Prostate gland (tissue), 2 donors: ENCODE results near the gene MYOT. TPM values are rescaled to one million over a fixed set of nuclear protein-coding genes. Genes with fewer than 3 reads are reported as not detected.

Experiments used
- DNase-seq: peaks from one replicate; pipeline ENCODE4 v3.0.0-alpha.2; 2019; ENCODE audit warnings: low spot score
- H3K27ac ChIP-seq, 2 donors: fragments of 200-600 bp; sonication (generic); 2 replicates each; pipeline ENCODE4 v1.5.1; 2017 to 2019
- H3K27me3 ChIP-seq: fragments of 200-600 bp; sonication (generic); replicated peaks from 2 replicates; pipeline ENCODE4 v1.5.1; 2019; ENCODE audit not compliant: insufficient read depth
- H3K36me3 ChIP-seq, 2 donors: fragments of 200-600 bp; sonication (generic); 1 replicate in 1 of 2; 2 replicates in 1 of 2; pipeline versions ENCODE4 v1.5.1 to v1.8.1; 2017 to 2019
- H3K4me1 ChIP-seq: fragments of 200-600 bp; sonication (generic); replicated peaks from 2 replicates; pipeline ENCODE4 v1.5.1; 2019
- H3K4me3 ChIP-seq, 2 donors: fragments of 200-600 bp; sonication (generic); 2 replicates each; pipeline ENCODE4 v1.5.1; 2017 to 2019
- H3K9me3 ChIP-seq: fragments of 200-600 bp; sonication (generic); 2 replicates; pipeline ENCODE4 v1.5.1; 2017
- CTCF ChIP-seq, 4 experiments: fragments of 200-600 bp in 2 of 4; fragments of 450-650 bp in 2 of 4; sonication (generic) in 2 of 4; IDR thresholded peaks; 1 replicate in 3 of 4; 2 replicates in 1 of 4; pipeline ENCODE4 v1.5.1; 2016 to 2019; ENCODE audit warnings: antibody characterized with exemption in 4 of 4, mild to moderate bottlenecking in 2 of 4, moderate library complexity in 2 of 4
- POLR2A ChIP-seq: fragments of 450-650 bp; IDR thresholded peaks from one replicate; pipeline ENCODE4 v1.6.1; 2016; ENCODE audit warnings: antibody characterized with exemption, mild to moderate bottlenecking
- POLR2AphosphoS5 ChIP-seq: sonication (generic); formaldehyde crosslinking; IDR thresholded peaks from one replicate; pipeline ENCODE4 v1.6.1; 2017; ENCODE audit warnings: antibody characterized with exemption
- WGBS: methylation state at CpG from one replicate; pipeline ENCODE4 v1.1.5; 2018; 5-methylcytosine and 5-hydroxymethylcytosine counted together
- intact Hi-C: fragments of 100-400 bp; cut with DNase I; formaldehyde crosslinking; loops from one replicate; pipeline ENCODE4 v1.14.2; 2022
- total RNA-seq, 2 donors: library from RNA; depleted of rRNA; stranded (reverse); fragments of >200 nt; gene quantifications; one replicate each; pipeline ENCODE4 v1.1.0, GENCODE V29; 2016

MYOT gene
- total RNA-seq, 2 donors from 2014 or later: 0.34 to 7.2 TPM

- H3K36me3 ChIP-seq: no peaks in the 10 kb centered on the region
- no peak overlapping the region for H3K27ac ChIP-seq
- no peaks in the 10 kb centered on the region for H3K9me3 ChIP-seq
- TF ChIP-seq CTCF (IDR thresholded peaks at IDR 0.05) (no peak), POLR2A (no peak), POLR2AphosphoS5 (no peak)
- no peaks in the 10 kb centered on the region for H3K4me1 ChIP-seq
- intact Hi-C loops: no loop called here
- no peaks in the 10 kb centered on the region for H3K27me3 ChIP-seq
- 64% methylated on average over 1 of the region's 1 CpG for WGBS
- no peak overlapping the region for H3K4me3 ChIP-seq
- DNase-seq: no peak
Observed at GRCh38 chr5:137825165-137825564, 42.5 kb upstream of the MYOT start.

- DNase-seq: no peak
- no peaks in the 10 kb centered on the region for H3K4me1 ChIP-seq
- TF ChIP-seq POLR2A (no peak), CTCF (IDR thresholded peaks at IDR 0.05) (no peak), POLR2AphosphoS5 (no peak)
- intact Hi-C loops: no loop called here
- H3K27ac ChIP-seq: no peak overlapping the region
- H3K4me3 ChIP-seq: no peak overlapping the region
- no peaks in the 10 kb centered on the region for H3K9me3 ChIP-seq
- H3K27me3 ChIP-seq: no peaks in the 10 kb centered on the region
- H3K36me3 ChIP-seq: no peaks in the 10 kb centered on the region
Observed at GRCh38 chr5:137826067-137826466, 41.6 kb upstream of the MYOT start.

GRCh38 chr5:137828180-137828579 is 39.5 kb upstream of the MYOT start:
- no peak for DNase-seq
- intact Hi-C loops: no loop called here
- 81% methylated on average over 3 of the region's 3 CpGs for WGBS
- no peaks in the 10 kb centered on the region for H3K9me3 ChIP-seq
- no peaks in the 10 kb centered on the region for H3K36me3 ChIP-seq
- no peak overlapping the region for H3K27ac ChIP-seq
- TF ChIP-seq CTCF (IDR thresholded peaks at IDR 0.05) (no peak), POLR2A (no peak), POLR2AphosphoS5 (no peak)
- H3K4me3 ChIP-seq: no peak overlapping the region
- H3K27me3 ChIP-seq: no peaks in the 10 kb centered on the region
- H3K4me1 ChIP-seq: no peaks in the 10 kb centered on the region

- Histone ChIP-seq H3K9me3 (no peaks in the 10 kb centered on the region), H3K4me1 (no peaks in the 10 kb centered on the region), H3K36me3 (no peaks in the 10 kb centered on the region), H3K27ac (no peak overlapping the region), H3K4me3 (no peak overlapping the region), H3K27me3 (no peaks in the 10 kb centered on the region)
- 95% methylated on average over 1 of the region's 1 CpG for WGBS
- no peak for TF ChIP-seq POLR2AphosphoS5
- TF ChIP-seq CTCF (IDR thresholded peaks at IDR 0.05): no peak
- no peak for TF ChIP-seq POLR2A
- DNase-seq: no peak
- intact Hi-C loops: no loop called here
Observed at GRCh38 chr5:137828664-137829063, 39.0 kb upstream of the MYOT start.

- H3K4me1 ChIP-seq: no peaks in the 10 kb centered on the region
- no peak overlapping the region for H3K4me3 ChIP-seq
- WGBS: 28% methylated on average over 2 of the region's 2 CpGs
- no peak overlapping the region for H3K27ac ChIP-seq
- TF ChIP-seq CTCF (IDR thresholded peaks at IDR 0.05): no peak
- H3K27me3 ChIP-seq: no peaks in the 10 kb centered on the region
- no peaks in the 10 kb centered on the region for H3K9me3 ChIP-seq
- H3K36me3 ChIP-seq: no peaks in the 10 kb centered on the region
- DNase-seq: no peak
- intact Hi-C loops: loop anchor here (5.0 kb wide), 1 partner anchor 201 kb away; the partner anchor contains the start of gene FAM13B
Observed at GRCh38 chr5:137831105-137831504, 36.6 kb upstream of the MYOT start.
